GM12878 (cell line): ENCODE measurements around the gene LRRC10B. TPM values are rescaled to one million over a fixed set of nuclear protein-coding genes. Genes with fewer than 3 reads are reported as not detected.

Experiments
- ATAC-seq: fragments of 200-7000 bp; cut with Tn5 transposase; 3 replicates; pipeline ENCODE4 v1.9.1; 2020; ENCODE audit warnings: mild to moderate bottlenecking, moderate library complexity
- BruUV-seq: library from RNA; stranded (reverse); fragments of 400-500 nt; replicated peaks from 2 replicates; lab custom pipeline; 2021; lab: Mats Ljungman, UMichigan
- CTCF ChIA-PET: fragments of 300-600 bp; sonication (Branson Sonifier 250); formaldehyde crosslinking; extraction: SDS; loops from one replicate; lab custom pipeline; 2021; ENCODE audit warnings: inconsistent platforms; lab: Yijun Ruan, JAX
- POLR2A ChIA-PET: fragments of 350-600 bp; formaldehyde crosslinking; extraction: SDS; loops from one replicate; lab custom pipeline; 2021; ENCODE audit warnings: inconsistent platforms; lab: Charles Lee
- RAD21 ChIA-PET: fragments of 300-600 bp; sonication (Branson Sonifier 250); formaldehyde crosslinking; loops from one replicate; lab custom pipeline; 2023; ENCODE audit warnings: antibody characterized with exemption; ENCODE audit not compliant: unreplicated experiment; lab: Charles Lee
- SMC1A ChIA-PET: fragments of 300-600 bp; sonication (Branson Sonifier 250); formaldehyde crosslinking; loops from one replicate; lab custom pipeline; 2023; ENCODE audit not compliant: unreplicated experiment, uncharacterized antibody; lab: Charles Lee
- DNase-seq: peaks from one replicate; pipeline ENCODE4 v3.0.0-alpha.2; 2011; ENCODE audit warnings: low read depth, low spot score
- FAIRE-seq: peaks from 3 replicates; lab custom pipeline; 2011; peaks lifted over from hg19 to GRCh38; lab: Jason Lieb, UNC
- H2AFZ ChIP-seq: 2 replicates; pipeline ENCODE4 v1.6.0; 2011; ENCODE audit warnings: low read depth, low read length, control low read depth; ENCODE audit not compliant: control insufficient read depth
- H3K27ac ChIP-seq: 2 replicates; pipeline ENCODE4 v1.5.1; 2011; ENCODE audit warnings: control low read depth; ENCODE audit not compliant: control insufficient read depth, insufficient read depth
- H3K27me3 ChIP-seq, 2 experiments: replicated peaks in 1 of 2; 2 replicates each; pipeline versions ENCODE4 v1.6.0 to v1.6.1; 2011; ENCODE audit warnings: low read length in 1 of 2; ENCODE audit not compliant: control insufficient read depth in 2 of 2, insufficient read depth in 2 of 2
- H3K36me3 ChIP-seq, 2 experiments: 2 replicates each; pipeline ENCODE4 v1.5.1; 2011; ENCODE audit warnings: low read length in 1 of 2; ENCODE audit not compliant: control insufficient read depth in 2 of 2, insufficient read depth in 2 of 2
- H3K4me1 ChIP-seq: 2 replicates; pipeline ENCODE4 v1.6.1; 2011; ENCODE audit warnings: mild to moderate bottlenecking, low read length, moderate library complexity, mixed read lengths; ENCODE audit not compliant: control insufficient read depth, insufficient read depth
- H3K4me2 ChIP-seq: 2 replicates; pipeline ENCODE4 v1.6.0; 2011; ENCODE audit warnings: control low read depth; ENCODE audit not compliant: control insufficient read depth, insufficient read depth
- H3K4me3 ChIP-seq: fragments of 200-600 bp; sonication (generic); 2 replicates; pipeline ENCODE4 v1.5.1; 2016
- H3K79me2 ChIP-seq: 2 replicates; pipeline ENCODE4 v1.6.0; 2011; ENCODE audit warnings: low read length; ENCODE audit not compliant: control insufficient read depth, insufficient read depth
- H3K9ac ChIP-seq: 2 replicates; pipeline ENCODE4 v1.8.0; 2011; ENCODE audit warnings: low read length, control low read depth, mixed read lengths; ENCODE audit not compliant: control insufficient read depth, insufficient read depth
- H3K9me3 ChIP-seq: replicated peaks from 3 replicates; pipeline ENCODE4 v1.5.1; 2011; ENCODE audit warnings: mild to moderate bottlenecking, low read length; ENCODE audit not compliant: control insufficient read depth, insufficient read depth
- H4K20me1 ChIP-seq: 2 replicates; pipeline ENCODE4 v1.6.0; 2011; ENCODE audit not compliant: control insufficient read depth, insufficient read depth
- CBFB ChIP-seq: IDR thresholded peaks from 2 replicates; pipeline ENCODE4 v1.6.1; 2016; ENCODE audit warnings: antibody characterized with exemption, low read depth
- E2F8 ChIP-seq: fragments of 450-650 bp; IDR thresholded peaks from 2 replicates; pipeline ENCODE4 v1.6.1; 2018; ENCODE audit warnings: mild to moderate bottlenecking, low read depth, moderate library complexity; ENCODE audit not compliant: partially characterized antibody
- IKZF2 ChIP-seq, 2 experiments: fragments of 450-650 bp; IDR thresholded peaks; 2 replicates each; pipeline ENCODE4 v1.6.1; 2017; ENCODE audit warnings: mild to moderate bottlenecking in 2 of 2, moderate library complexity in 2 of 2
- MXI1 ChIP-seq: fragments of 150-350 bp; IDR thresholded peaks from 2 replicates; pipeline ENCODE4 v1.6.1; 2011; ENCODE audit warnings: low read depth, mild to moderate bottlenecking, inconsistent platforms, low read length, improper control_type of control experiment
- POLR2AphosphoS2 ChIP-seq: IDR thresholded peaks from 2 replicates; pipeline ENCODE4 v1.6.1; 2011; ENCODE audit warnings: low read depth, mild to moderate bottlenecking, low read length, improper control_type of control experiment, moderate library complexity
- SPI1 ChIP-seq: IDR thresholded peaks from 2 replicates; pipeline ENCODE4 v1.6.1; 2011; ENCODE audit warnings: low read depth, mild to moderate bottlenecking, low read length, moderate library complexity, borderline replicate concordance; ENCODE audit not compliant: insufficient read depth
- TCF7 ChIP-seq: IDR thresholded peaks from 2 replicates; pipeline ENCODE4 v1.6.1; 2014; ENCODE audit warnings: antibody characterized with exemption, borderline replicate concordance
- ZBTB33 ChIP-seq: fragments of 450-650 bp; IDR thresholded peaks from 2 replicates; pipeline ENCODE4 v1.6.1; 2017; ENCODE audit warnings: mild to moderate bottlenecking
- WGBS: methylation state at CpG from one replicate; pipeline ENCODE4 v1.1.6; 2016; ENCODE audit warnings: low lambda C conversion rate; ENCODE audit not compliant: insufficient replicate concordance, insufficient coverage; ENCODE audit errors: missing lambda C conversion rate; 5-methylcytosine and 5-hydroxymethylcytosine counted together
- in situ Hi-C: fragments of 300-500 bp; cut with MboI; formaldehyde crosslinking; loops from 9 replicates; pipeline ENCODE4 v1.14.3; 2018; ENCODE audit warnings: mixed read lengths
- intact Hi-C: fragments of 100-400 bp; cut with micrococcal nuclease; formaldehyde crosslinking; loops from one replicate; pipeline ENCODE4 v1.14.2; 2022; ENCODE audit not compliant: unreplicated experiment
- polyA plus RNA-seq, 11 experiments: library from polyadenylated mRNA; depleted of rRNA in 4 of 11; unstranded in 6 of 11; stranded (reverse) in 5 of 11; fragments of >200 nt; fragmentation: Nextera tagmentation in 4 of 11; fragmentation: Illumina TruSeq in 1 of 11; extraction: Ambion mirVana in 4 of 11; extraction: Trizol in 1 of 11; gene quantifications; 1 replicate in 1 of 11; 2 replicates in 10 of 11; pipeline versions ENCODE4 v1.2.1 to v1.2.3, GENCODE V29; 2011 to 2016; ENCODE audit warnings: inconsistent platforms in 2 of 11, missing spikeins in 2 of 11, low read depth in 1 of 11
- total RNA-seq, 4 experiments: library from RNA; depleted of rRNA in 3 of 4; stranded (reverse); fragments of >200 nt in 3 of 4; fragmentation: Illumina TruSeq in 1 of 4; extraction: Trizol in 1 of 4; gene quantifications; 2 replicates each; pipeline versions ENCODE4 v1.2.1 to v1.2.3, GENCODE V29; 2013 to 2021
- TF ChIP-seq, protein P1 (sequence below): fragments of 450-650 bp; IDR thresholded peaks from 2 replicates; pipeline ENCODE4 v1.6.1; 2014; ENCODE audit warnings: mild to moderate bottlenecking
- TF ChIP-seq, protein P2 (sequence below): IDR thresholded peaks from 2 replicates; pipeline ENCODE4 v1.6.1; 2011; ENCODE audit warnings: borderline replicate concordance, low read depth, mild to moderate bottlenecking, moderate library complexity, low read length; ENCODE audit not compliant: insufficient read depth, poor library complexity, severe bottlenecking
- TF ChIP-seq, protein P3 (sequence below): fragments of 450-650 bp; IDR thresholded peaks from 2 replicates; pipeline ENCODE4 v1.6.1; 2016; ENCODE audit warnings: mild to moderate bottlenecking

Gene LRRC10B
- total and polyA plus RNA-seq, 10 of the 15 experiments (the other 5 are each of a cell fraction or from before 2014, with no cell fraction given): not detected

GRCh38 chr11:61488651-61489291, 19.8 kb upstream of the LRRC10B start:
- H2AFZ ChIP-seq: no peak overlapping the region
- TF ChIP-seq IKZF2 (IDR thresholded peaks at IDR 0.05) (no peak), MXI1 (no peak), ZBTB33 (no peak), CBFB (no peak), E2F8 (no peak), SPI1 (no peak), TCF7 (no peak), POLR2AphosphoS2 (no peak)
- TF ChIP-seq, protein P1, sequence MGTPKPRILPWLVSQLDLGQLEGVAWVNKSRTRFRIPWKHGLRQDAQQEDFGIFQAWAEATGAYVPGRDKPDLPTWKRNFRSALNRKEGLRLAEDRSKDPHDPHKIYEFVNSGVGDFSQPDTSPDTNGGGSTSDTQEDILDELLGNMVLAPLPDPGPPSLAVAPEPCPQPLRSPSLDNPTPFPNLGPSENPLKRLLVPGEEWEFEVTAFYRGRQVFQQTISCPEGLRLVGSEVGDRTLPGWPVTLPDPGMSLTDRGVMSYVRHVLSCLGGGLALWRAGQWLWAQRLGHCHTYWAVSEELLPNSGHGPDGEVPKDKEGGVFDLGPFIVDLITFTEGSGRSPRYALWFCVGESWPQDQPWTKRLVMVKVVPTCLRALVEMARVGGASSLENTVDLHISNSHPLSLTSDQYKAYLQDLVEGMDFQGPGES: no peak
- TF ChIP-seq, protein P2, sequence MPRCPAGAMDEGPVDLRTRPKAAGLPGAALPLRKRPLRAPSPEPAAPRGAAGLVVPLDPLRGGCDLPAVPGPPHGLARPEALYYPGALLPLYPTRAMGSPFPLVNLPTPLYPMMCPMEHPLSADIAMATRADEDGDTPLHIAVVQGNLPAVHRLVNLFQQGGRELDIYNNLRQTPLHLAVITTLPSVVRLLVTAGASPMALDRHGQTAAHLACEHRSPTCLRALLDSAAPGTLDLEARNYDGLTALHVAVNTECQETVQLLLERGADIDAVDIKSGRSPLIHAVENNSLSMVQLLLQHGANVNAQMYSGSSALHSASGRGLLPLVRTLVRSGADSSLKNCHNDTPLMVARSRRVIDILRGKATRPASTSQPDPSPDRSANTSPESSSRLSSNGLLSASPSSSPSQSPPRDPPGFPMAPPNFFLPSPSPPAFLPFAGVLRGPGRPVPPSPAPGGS: no peak
- TF ChIP-seq, protein P3, sequence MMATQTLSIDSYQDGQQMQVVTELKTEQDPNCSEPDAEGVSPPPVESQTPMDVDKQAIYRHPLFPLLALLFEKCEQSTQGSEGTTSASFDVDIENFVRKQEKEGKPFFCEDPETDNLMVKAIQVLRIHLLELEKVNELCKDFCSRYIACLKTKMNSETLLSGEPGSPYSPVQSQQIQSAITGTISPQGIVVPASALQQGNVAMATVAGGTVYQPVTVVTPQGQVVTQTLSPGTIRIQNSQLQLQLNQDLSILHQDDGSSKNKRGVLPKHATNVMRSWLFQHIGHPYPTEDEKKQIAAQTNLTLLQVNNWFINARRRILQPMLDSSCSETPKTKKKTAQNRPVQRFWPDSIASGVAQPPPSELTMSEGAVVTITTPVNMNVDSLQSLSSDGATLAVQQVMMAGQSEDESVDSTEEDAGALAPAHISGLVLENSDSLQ: no peak

More at GRCh38 chr11:61488651-61489291, 19.8 kb upstream of the LRRC10B start:
- Histone ChIP-seq H4K20me1 (no peaks in the 10 kb centered on the region), H3K9ac (no peak overlapping the region), H3K4me2 (no peak overlapping the region), H3K9me3 (no peaks in the 10 kb centered on the region), H3K4me3 (no peak overlapping the region), H3K79me2 (no peaks in the 10 kb centered on the region), H3K27me3 (no peaks in the 10 kb centered on the region), H3K4me1 (no peaks in the 10 kb centered on the region), H3K36me3 (no peaks in the 10 kb centered on the region), H3K27ac (no peak overlapping the region)
- SMC1A ChIA-PET: no interaction called here
- intact Hi-C loops: no loop called here
- FAIRE-seq (no peak), ATAC-seq (no peak), DNase-seq (no peak)
- CTCF ChIA-PET: interaction anchor here (1.6 kb wide), 1 partner anchor 28 kb away, joined by 7 read pairs; no protein-coding TSS in a partner anchor
- POLR2A ChIA-PET: no interaction called here
- RAD21 ChIA-PET: no interaction called here
- in situ Hi-C loops: no loop called here
- BruUV-seq: no TSS peak
- WGBS: 58% methylated on average over 19 of the region's 19 CpGs
